NT2/D1 (cell line): ENCODE data around the gene ATP6V0B.

Source experiments
- YY1 ChIP-seq: IDR thresholded peaks from 2 replicates; pipeline ENCODE4 v1.6.1; 2011; ENCODE audit not compliant: insufficient read length, insufficient read depth
- ZNF274 ChIP-seq: IDR thresholded peaks from 2 replicates; pipeline ENCODE4 v1.6.1; 2011; ENCODE audit warnings: mild to moderate bottlenecking, low read depth, low read length

DNA sequence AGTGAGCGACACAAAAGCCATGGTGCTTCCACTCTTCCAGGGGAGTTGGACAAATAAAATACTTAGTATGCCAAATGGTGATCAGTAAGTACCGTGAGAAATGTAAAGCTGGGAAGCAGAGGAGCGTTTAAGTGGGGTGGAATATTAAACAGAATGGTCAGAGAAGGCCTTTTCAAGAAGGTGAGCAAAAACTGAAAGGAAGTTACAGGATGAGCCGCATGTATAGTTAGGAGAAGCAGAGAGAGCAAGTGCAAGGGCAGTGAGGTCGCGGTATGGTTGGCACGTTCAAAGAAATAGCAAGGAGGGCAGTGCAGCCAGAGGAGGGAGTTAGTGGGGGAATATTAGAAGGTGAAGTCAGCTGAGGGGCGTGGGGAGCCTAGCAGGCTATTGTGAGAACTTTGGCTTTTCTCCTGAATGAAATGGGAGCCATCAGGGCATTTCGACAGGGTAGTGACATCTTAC, 748 bp upstream of the ATP6V0B start:
- TF ChIP-seq ZNF274 (no peak), YY1 (no peak)
